ENCODE data around the gene SFMBT2.
"Not testable (repeated sequence)": the region's sequence is repeated elsewhere in the genome, so short reads cannot be mapped to it uniquely, and the experiment has no call there.

Gene SFMBT2

DNA sequence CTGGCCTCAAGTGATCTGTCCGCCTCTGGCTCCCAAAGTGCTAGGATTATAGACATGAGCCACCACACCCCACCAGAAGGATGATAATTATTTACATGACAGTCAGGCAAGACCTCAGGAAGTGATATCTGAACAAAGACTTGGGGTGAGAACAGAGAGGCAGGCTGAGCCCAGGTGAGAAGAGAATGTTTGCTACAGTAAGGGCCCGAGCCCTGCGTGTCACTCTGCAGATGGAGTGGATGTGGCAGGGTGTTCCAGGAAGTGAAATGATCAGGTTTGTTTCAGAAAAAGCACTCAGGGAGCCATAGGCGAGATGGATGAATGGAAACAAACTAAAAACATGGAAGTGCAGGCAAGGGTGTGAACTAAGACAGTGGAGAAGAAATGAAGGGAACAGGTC is 22.2 kb downstream of the SFMBT2 start:
- in situ Hi-C loops (cut with HindIII; ENCODE audit: low sequenced_read_pairs): no loop called here
- TF ChIP-seq, protein P1, sequence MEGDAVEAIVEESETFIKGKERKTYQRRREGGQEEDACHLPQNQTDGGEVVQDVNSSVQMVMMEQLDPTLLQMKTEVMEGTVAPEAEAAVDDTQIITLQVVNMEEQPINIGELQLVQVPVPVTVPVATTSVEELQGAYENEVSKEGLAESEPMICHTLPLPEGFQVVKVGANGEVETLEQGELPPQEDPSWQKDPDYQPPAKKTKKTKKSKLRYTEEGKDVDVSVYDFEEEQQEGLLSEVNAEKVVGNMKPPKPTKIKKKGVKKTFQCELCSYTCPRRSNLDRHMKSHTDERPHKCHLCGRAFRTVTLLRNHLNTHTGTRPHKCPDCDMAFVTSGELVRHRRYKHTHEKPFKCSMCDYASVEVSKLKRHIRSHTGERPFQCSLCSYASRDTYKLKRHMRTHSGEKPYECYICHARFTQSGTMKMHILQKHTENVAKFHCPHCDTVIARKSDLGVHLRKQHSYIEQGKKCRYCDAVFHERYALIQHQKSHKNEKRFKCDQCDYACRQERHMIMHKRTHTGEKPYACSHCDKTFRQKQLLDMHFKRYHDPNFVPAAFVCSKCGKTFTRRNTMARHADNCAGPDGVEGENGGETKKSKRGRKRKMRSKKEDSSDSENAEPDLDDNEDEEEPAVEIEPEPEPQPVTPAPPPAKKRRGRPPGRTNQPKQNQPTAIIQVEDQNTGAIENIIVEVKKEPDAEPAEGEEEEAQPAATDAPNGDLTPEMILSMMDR (IDR thresholded peaks at IDR 0.05; ENCODE audit: low read depth, low read length, missing control alignments): no peak
- H3K4me3 ChIP-seq (ENCODE audit: low read depth, low read length): no peak overlapping the region
- no peak for DNase-seq (ENCODE audit: low read depth)

DNA sequence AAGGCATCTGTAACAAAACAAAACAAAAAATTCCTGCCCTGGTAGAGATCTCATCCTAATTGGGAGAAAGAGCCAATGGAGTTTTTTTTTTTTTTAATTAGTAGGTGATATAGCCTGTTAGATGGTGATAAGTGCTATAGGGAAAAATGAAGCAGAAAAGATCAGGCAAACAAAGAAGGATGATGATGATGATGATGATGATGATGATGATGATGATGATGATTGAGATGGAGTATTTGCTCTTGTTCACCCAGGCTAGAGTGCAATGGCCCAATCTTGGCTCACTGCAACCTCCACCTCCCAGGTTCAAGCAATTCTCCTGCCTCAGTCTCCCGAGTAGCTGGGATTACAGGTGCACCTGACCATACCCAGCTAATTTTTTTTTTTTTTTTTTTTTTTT is 22.7 kb downstream of the SFMBT2 start:
- in situ Hi-C loops (cut with HindIII; ENCODE audit: low sequenced_read_pairs): not testable (repeated sequence)

DNA sequence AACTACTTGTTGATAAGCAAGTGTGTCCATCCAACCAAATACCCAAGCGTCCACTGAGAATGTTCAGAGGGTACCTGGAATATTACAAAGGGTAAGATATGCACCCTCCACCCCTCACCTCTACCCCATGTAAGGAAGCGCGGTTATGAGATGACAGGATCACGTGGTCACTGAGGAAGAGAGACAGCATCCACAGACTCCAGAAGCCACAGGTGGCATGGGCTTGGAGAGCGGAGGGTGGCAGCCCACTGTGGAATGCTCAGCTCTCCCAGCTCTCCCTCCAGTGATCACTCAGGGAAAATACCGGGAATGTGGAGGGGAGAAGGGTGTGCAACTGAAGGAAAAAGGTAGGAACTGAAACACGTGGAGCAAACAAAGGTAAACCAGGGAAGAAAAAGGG is 25.7 kb downstream of the SFMBT2 start:
- in situ Hi-C loops (cut with HindIII; ENCODE audit: low sequenced_read_pairs): no loop called here
- H3K4me3 ChIP-seq (ENCODE audit: low read depth, low read length): no peak overlapping the region

More for the DNA sequence above, 22.7 kb downstream of the SFMBT2 start:
- not testable (repeated sequence) for DNase-seq (ENCODE audit: low read depth); H3K4me3 ChIP-seq (ENCODE audit: low read depth, low read length)

DNA sequence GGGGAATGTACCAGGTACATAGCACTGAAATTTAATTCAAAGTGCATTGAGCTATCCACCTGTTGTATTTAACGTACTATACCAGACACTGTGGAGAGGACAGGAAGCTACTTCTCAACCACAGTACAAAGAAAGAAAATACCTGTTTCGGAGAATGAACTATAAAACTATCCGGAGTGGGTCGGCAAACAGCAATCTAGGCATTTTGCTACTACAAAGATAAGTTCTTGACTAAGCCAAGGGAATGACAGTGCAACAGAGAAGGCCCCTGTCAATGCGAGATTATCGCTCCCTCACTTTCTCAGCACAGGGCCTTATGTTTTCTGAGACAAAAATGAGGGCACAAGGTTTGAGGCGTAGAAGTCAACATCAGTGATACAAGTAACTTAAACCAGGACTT is 27.4 kb downstream of the SFMBT2 start:
- DNase-seq (ENCODE audit: low read depth): no peak

More for the DNA sequence above, 25.7 kb downstream of the SFMBT2 start:
- no peak for DNase-seq (ENCODE audit: low read depth)
- TF ChIP-seq, protein P1 (IDR thresholded peaks at IDR 0.05; ENCODE audit: low read depth, low read length, missing control alignments): no peak

DNA sequence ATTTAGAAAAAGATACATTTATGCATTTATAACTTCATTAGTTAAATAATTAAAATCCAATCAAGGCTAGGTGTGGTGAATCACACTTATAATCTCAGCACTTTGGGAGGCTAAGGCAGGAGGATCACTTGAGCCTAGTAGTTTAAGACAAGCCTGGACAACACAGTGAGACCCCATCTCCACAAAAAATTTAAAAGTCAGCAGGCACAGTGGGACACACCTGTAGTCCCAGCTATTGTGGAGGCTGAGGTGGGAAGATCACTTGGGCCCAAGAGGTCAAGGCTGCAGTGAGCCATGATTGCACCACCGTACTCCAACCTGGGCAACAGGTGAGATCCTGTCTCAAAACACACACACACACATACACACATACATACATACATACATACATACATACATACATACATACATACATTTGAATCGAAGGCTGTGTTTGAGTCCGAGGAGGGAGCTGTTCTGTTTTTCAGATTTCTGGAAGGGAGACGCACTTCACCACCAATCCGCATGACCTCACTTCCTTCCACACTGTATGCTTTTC is 30.1 kb downstream of the SFMBT2 start:
- H3K4me3 ChIP-seq (ENCODE audit: low read depth, low read length): no peak overlapping the region
- no peak for DNase-seq (ENCODE audit: low read depth)
- in situ Hi-C loops (cut with HindIII; ENCODE audit: low sequenced_read_pairs): no loop called here
- TF ChIP-seq, protein P1 (IDR thresholded peaks at IDR 0.05; ENCODE audit: low read depth, low read length, missing control alignments): no peak

More for the DNA sequence above, 27.4 kb downstream of the SFMBT2 start:
- in situ Hi-C loops (cut with HindIII; ENCODE audit: low sequenced_read_pairs): no loop called here
- TF ChIP-seq, protein P1 (IDR thresholded peaks at IDR 0.05; ENCODE audit: low read depth, low read length, missing control alignments): no peak
- H3K4me3 ChIP-seq (ENCODE audit: low read depth, low read length): no peak overlapping the region

DNA sequence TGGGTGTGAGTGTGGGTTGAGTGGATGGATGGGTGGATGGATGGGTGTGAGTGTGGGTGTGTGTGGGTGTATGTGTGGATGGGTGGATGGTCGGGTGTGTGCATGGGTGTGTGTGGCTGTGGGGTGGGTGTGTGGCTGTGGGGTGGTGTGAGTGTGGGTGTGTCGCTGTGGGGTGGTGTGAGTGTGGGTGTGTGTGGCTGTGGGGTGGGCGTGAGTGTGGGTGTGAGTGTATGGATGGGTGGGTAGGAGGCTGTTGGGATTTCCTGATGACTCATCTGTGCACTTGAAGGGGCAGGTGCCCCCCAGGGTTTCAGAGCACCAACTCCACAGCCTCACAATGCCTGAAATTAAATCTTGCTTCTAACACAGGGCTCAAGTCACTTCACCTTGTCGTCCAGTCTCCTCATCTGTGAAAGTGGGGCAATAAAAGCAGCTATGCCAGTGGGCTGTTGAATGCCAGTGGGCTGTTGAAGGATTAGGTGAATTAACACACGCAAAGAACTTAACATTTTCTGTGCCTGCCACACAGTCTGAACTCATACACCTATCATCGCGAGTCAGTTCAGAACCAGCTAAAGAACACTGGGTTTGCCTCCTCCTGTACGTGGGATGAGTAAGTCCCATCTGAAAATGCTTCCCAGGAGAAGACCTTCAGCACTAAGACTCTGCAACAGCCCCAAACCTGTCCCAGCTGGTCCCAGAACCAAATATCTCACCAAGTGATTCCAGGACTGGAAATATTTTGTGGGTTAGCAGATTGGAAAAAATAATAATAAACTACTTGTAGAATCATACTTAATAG is 32.0 kb downstream of the SFMBT2 start:
- H3K4me3 ChIP-seq (ENCODE audit: low read depth, low read length): no peak overlapping the region
- TF ChIP-seq, protein P1 (IDR thresholded peaks at IDR 0.05; ENCODE audit: low read depth, low read length, missing control alignments): no peak
- no peak for DNase-seq (ENCODE audit: low read depth)
- in situ Hi-C loops (cut with HindIII; ENCODE audit: low sequenced_read_pairs): no loop called here

DNA sequence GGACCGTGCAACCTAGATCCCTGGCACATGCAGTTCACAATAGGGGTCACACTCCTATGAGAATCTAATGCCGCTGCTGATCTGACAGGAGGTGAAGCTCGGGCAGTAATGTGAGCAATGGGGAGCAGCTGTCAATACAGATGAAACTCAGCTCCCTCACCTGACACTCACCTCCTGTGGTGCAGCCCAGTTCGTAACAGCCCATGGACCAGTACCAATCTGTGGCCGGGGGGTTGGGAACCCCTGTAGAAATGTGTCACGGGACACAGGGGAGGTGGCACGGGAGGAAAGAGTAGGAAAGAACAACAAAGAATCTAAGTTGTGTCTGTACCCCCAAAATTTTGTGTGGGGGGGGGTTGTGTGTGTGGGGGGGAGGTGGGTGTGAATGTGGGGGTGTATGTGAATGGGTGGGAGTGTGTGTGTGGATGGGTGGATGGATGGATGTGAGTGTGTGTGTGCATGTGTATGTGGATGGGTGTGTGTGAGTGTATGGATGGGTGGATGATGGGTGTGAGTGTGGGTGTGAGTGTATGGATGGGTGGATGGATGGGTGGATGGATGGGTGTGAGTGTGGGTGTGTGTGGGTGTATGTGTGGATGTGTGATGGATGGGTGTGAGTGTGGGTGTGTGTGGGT is 33.1 kb downstream of the SFMBT2 start:
- TF ChIP-seq, protein P1 (IDR thresholded peaks at IDR 0.05; ENCODE audit: low read depth, low read length, missing control alignments): no peak

More for the DNA sequence above, 33.1 kb downstream of the SFMBT2 start:
- H3K4me3 ChIP-seq (ENCODE audit: low read depth, low read length): no peak overlapping the region
- in situ Hi-C loops (cut with HindIII; ENCODE audit: low sequenced_read_pairs): no loop called here
- no peak for DNase-seq (ENCODE audit: low read depth)

Measured in astrocyte of the cerebellum (primary cell).